ENCODE results near the gene SPTLC2.

SPTLC2 gene

GRCh38 chr14:77523109-77523508, 93.3 kb downstream of the SPTLC2 start:
- no peak overlapping the region for H2BK15ac ChIP-seq (ENCODE audit: low read length)
- peaks cover 0 to 25% of the 10 kb centered on the region in 2 donors for H3K36me3 ChIP-seq (replicated peaks in 1 of 2; ENCODE audit: control insufficient read depth in 2 of 2, insufficient read depth in 2 of 2, low read length in 2 of 2)
- no peak overlapping the region for H2BK5ac ChIP-seq (ENCODE audit: low read length)
- no peaks in the 10 kb centered on the region for H3K27me3 ChIP-seq (ENCODE audit: control insufficient read depth in 3 of 3, insufficient read depth in 3 of 3, low read depth in 1 of 3, low read length in 3 of 3)
- no peak overlapping the region for H4K8ac ChIP-seq (ENCODE audit: low read depth, low read length)
- no peaks in the 10 kb centered on the region for H3K79me1 ChIP-seq (ENCODE audit: low read depth, low read length)
- no peak overlapping the region for H2BK12ac ChIP-seq (ENCODE audit: low read length)
- H3K4me1 ChIP-seq (ENCODE audit: control insufficient read depth in 2 of 2, insufficient read depth in 1 of 2, low read depth in 1 of 2, low read length in 2 of 2), result peaks cover 0 to 1% of the 10 kb centered on the region in 2 donors
- DNase-seq (ENCODE audit: low spot score), result no peak
- no peak overlapping the region for H3K23ac ChIP-seq (ENCODE audit: low read depth, low read length, poor library complexity)
- no peak overlapping the region for H3K4me2 ChIP-seq (ENCODE audit: insufficient read depth, low read length, poor library complexity, severe bottlenecking)
- no peak overlapping the region for H2BK120ac ChIP-seq (ENCODE audit: low read depth, low read length)
- H3K18ac ChIP-seq (ENCODE audit: low read length), result no peak overlapping the region
- no peaks in the 10 kb centered on the region for H3K9me3 ChIP-seq (replicated peaks in 1 of 2; ENCODE audit: control insufficient read depth in 2 of 2, insufficient read depth in 1 of 2, low read depth in 1 of 2, low read length in 2 of 2)
- no peak overlapping the region for H3K9ac ChIP-seq (ENCODE audit: low read depth, low read length, poor library complexity)
- no peak overlapping the region for H3K14ac ChIP-seq (ENCODE audit: low read length)
- WGBS, 2 donors (ENCODE audit: extremely low coverage in 2 of 2, insufficient read length in 2 of 2, insufficient replicate concordance in 1 of 2), result no CpG with 5 or more reads among the region's 3 CpGs
- H2AK5ac ChIP-seq (ENCODE audit: low read depth, low read length), result no peak overlapping the region
- H3K4me3 ChIP-seq (ENCODE audit: low read length in 2 of 2), result no peak overlapping the region
- H4K91ac ChIP-seq (ENCODE audit: low read depth, low read length, poor library complexity), result no peak overlapping the region
- no peak overlapping the region for H3K27ac ChIP-seq (replicated peaks; ENCODE audit: low read length)
- H2AFZ ChIP-seq (ENCODE audit: low read length), result no peak overlapping the region
- H3K4ac ChIP-seq (ENCODE audit: low read length), result no peak overlapping the region

GRCh38 chr14:77520555-77520954, 95.9 kb downstream of the SPTLC2 start:
- no peak overlapping the region for H2BK12ac ChIP-seq (ENCODE audit: low read length)
- no CpG with 5 or more reads among the region's 4 CpGs for WGBS, 2 donors (ENCODE audit: extremely low coverage in 2 of 2, insufficient read length in 2 of 2, insufficient replicate concordance in 1 of 2)
- no peak overlapping the region for H2BK15ac ChIP-seq (ENCODE audit: low read length)
- peaks cover 0 to 36% of the 10 kb centered on the region in 2 donors for H3K36me3 ChIP-seq (replicated peaks in 1 of 2; ENCODE audit: control insufficient read depth in 2 of 2, insufficient read depth in 2 of 2, low read length in 2 of 2)
- no peak overlapping the region for H4K8ac ChIP-seq (ENCODE audit: low read depth, low read length)
- H3K18ac ChIP-seq (ENCODE audit: low read length), result no peak overlapping the region
- no peak overlapping the region for H2BK5ac ChIP-seq (ENCODE audit: low read length)
- no peaks in the 10 kb centered on the region for H3K27me3 ChIP-seq (ENCODE audit: control insufficient read depth in 3 of 3, insufficient read depth in 3 of 3, low read depth in 1 of 3, low read length in 3 of 3)
- H3K27ac ChIP-seq (replicated peaks; ENCODE audit: low read length), result no peak overlapping the region
- H3K9me3 ChIP-seq (replicated peaks in 1 of 2; ENCODE audit: control insufficient read depth in 2 of 2, insufficient read depth in 1 of 2, low read depth in 1 of 2, low read length in 2 of 2), result no peaks in the 10 kb centered on the region
- no peak for DNase-seq (ENCODE audit: low spot score)
- no peak overlapping the region for H2BK120ac ChIP-seq (ENCODE audit: low read depth, low read length)
- H3K4me1 ChIP-seq (ENCODE audit: control insufficient read depth in 2 of 2, insufficient read depth in 1 of 2, low read depth in 1 of 2, low read length in 2 of 2), result peaks cover 0 to 1% of the 10 kb centered on the region in 2 donors
- no peak overlapping the region for H4K91ac ChIP-seq (ENCODE audit: low read depth, low read length, poor library complexity)
- H3K79me1 ChIP-seq (ENCODE audit: low read depth, low read length), result no peaks in the 10 kb centered on the region
- H3K4ac ChIP-seq (ENCODE audit: low read length), result no peak overlapping the region
- H3K9ac ChIP-seq (ENCODE audit: low read depth, low read length, poor library complexity), result no peak overlapping the region
- H3K14ac ChIP-seq (ENCODE audit: low read length), result no peak overlapping the region
- no peak overlapping the region for H2AFZ ChIP-seq (ENCODE audit: low read length)
- H3K23ac ChIP-seq (ENCODE audit: low read depth, low read length, poor library complexity), result no peak overlapping the region
- no peak overlapping the region for H3K4me2 ChIP-seq (ENCODE audit: insufficient read depth, low read length, poor library complexity, severe bottlenecking)
- no peak overlapping the region for H2AK5ac ChIP-seq (ENCODE audit: low read depth, low read length)
- no peak overlapping the region for H3K4me3 ChIP-seq (ENCODE audit: low read length in 2 of 2)

GRCh38 chr14:77516126-77516525, 100.3 kb downstream of the SPTLC2 start:
- no peak for DNase-seq (ENCODE audit: low spot score)
- H3K27me3 ChIP-seq (ENCODE audit: control insufficient read depth in 3 of 3, insufficient read depth in 3 of 3, low read depth in 1 of 3, low read length in 3 of 3), result no peaks in the 10 kb centered on the region
- no peak overlapping the region for H2BK12ac ChIP-seq (ENCODE audit: low read length)
- H3K79me1 ChIP-seq (ENCODE audit: low read depth, low read length), result no peaks in the 10 kb centered on the region
- no peak overlapping the region for H2BK15ac ChIP-seq (ENCODE audit: low read length)
- H3K27ac ChIP-seq (replicated peaks; ENCODE audit: low read length), result no peak overlapping the region
- no peak overlapping the region for H2BK120ac ChIP-seq (ENCODE audit: low read depth, low read length)
- H3K14ac ChIP-seq (ENCODE audit: low read length), result no peak overlapping the region
- no peak overlapping the region for H2AFZ ChIP-seq (ENCODE audit: low read length)
- H3K23ac ChIP-seq (ENCODE audit: low read depth, low read length, poor library complexity), result no peak overlapping the region
- H3K9ac ChIP-seq (ENCODE audit: low read depth, low read length, poor library complexity), result no peak overlapping the region
- no peak overlapping the region for H4K91ac ChIP-seq (ENCODE audit: low read depth, low read length, poor library complexity)
- H3K36me3 ChIP-seq (replicated peaks in 1 of 2; ENCODE audit: control insufficient read depth in 2 of 2, insufficient read depth in 2 of 2, low read length in 2 of 2), result peaks cover 2 to 49% of the 10 kb centered on the region in 2 donors
- H2AK5ac ChIP-seq (ENCODE audit: low read depth, low read length), result no peak overlapping the region
- H3K18ac ChIP-seq (ENCODE audit: low read length), result no peak overlapping the region
- no peak overlapping the region for H4K8ac ChIP-seq (ENCODE audit: low read depth, low read length)
- no peaks in the 10 kb centered on the region for H3K9me3 ChIP-seq (replicated peaks in 1 of 2; ENCODE audit: control insufficient read depth in 2 of 2, insufficient read depth in 1 of 2, low read depth in 1 of 2, low read length in 2 of 2)
- H3K4ac ChIP-seq (ENCODE audit: low read length), result no peak overlapping the region
- no peaks in the 10 kb centered on the region for H3K4me1 ChIP-seq (ENCODE audit: control insufficient read depth in 2 of 2, insufficient read depth in 1 of 2, low read depth in 1 of 2, low read length in 2 of 2)
- no peak overlapping the region for H2BK5ac ChIP-seq (ENCODE audit: low read length)
- H3K4me2 ChIP-seq (ENCODE audit: insufficient read depth, low read length, poor library complexity, severe bottlenecking), result no peak overlapping the region
- H3K4me3 ChIP-seq (ENCODE audit: low read length in 2 of 2), result no peak overlapping the region

- Histone ChIP-seq H3K36me3 (replicated peaks in 1 of 2; ENCODE audit: control insufficient read depth in 2 of 2, insufficient read depth in 2 of 2, low read length in 2 of 2) (peaks cover 2 to 26% of the 10 kb centered on the region in 2 donors), H3K9me3 (replicated peaks in 1 of 2; ENCODE audit: control insufficient read depth in 2 of 2, insufficient read depth in 1 of 2, low read depth in 1 of 2, low read length in 2 of 2) (no peaks in the 10 kb centered on the region), H3K4me3 (ENCODE audit: low read length in 2 of 2) (no peak overlapping the region), H4K91ac (ENCODE audit: low read depth, low read length, poor library complexity) (no peak overlapping the region), H2AFZ (ENCODE audit: low read length) (no peak overlapping the region), H3K9ac (ENCODE audit: low read depth, low read length, poor library complexity) (no peak overlapping the region), H3K14ac (ENCODE audit: low read length) (no peak overlapping the region), H4K8ac (ENCODE audit: low read depth, low read length) (no peak overlapping the region), H3K18ac (ENCODE audit: low read length) (no peak overlapping the region), H3K27ac (replicated peaks; ENCODE audit: low read length) (no peak overlapping the region), H2AK5ac (ENCODE audit: low read depth, low read length) (no peak overlapping the region), H3K4me2 (ENCODE audit: insufficient read depth, low read length, poor library complexity, severe bottlenecking) (no peak overlapping the region), H3K27me3 (ENCODE audit: control insufficient read depth in 3 of 3, insufficient read depth in 3 of 3, low read depth in 1 of 3, low read length in 3 of 3) (no peaks in the 10 kb centered on the region), H2BK120ac (ENCODE audit: low read depth, low read length) (no peak overlapping the region), H3K23ac (ENCODE audit: low read depth, low read length, poor library complexity) (no peak overlapping the region), H3K4ac (ENCODE audit: low read length) (no peak overlapping the region), H3K4me1 (ENCODE audit: control insufficient read depth in 2 of 2, insufficient read depth in 1 of 2, low read depth in 1 of 2, low read length in 2 of 2) (no peaks in the 10 kb centered on the region), H2BK5ac (ENCODE audit: low read length) (no peak overlapping the region), H2BK15ac (ENCODE audit: low read length) (no peak overlapping the region), H3K79me1 (ENCODE audit: low read depth, low read length) (no peaks in the 10 kb centered on the region), H2BK12ac (ENCODE audit: low read length) (no peak overlapping the region)
- no CpG with 5 or more reads among the region's 8 CpGs for whole genome bisulfite sequencing, 2 donors (ENCODE audit: extremely low coverage in 2 of 2, insufficient read length in 2 of 2, insufficient replicate concordance in 1 of 2)
- no peak for DNase-seq (ENCODE audit: low spot score)
Measured at GRCh38 chr14:77511486-77512162, 104.8 kb downstream of the SPTLC2 start.

Data from neuronal stem cell (in vitro differentiated cells).